22Rv1 (cell line): Measurements from ENCODE around the gene ZNF57.

ENCODE experiments used
- ZFX ChIP-seq: fragments of 450-650 bp; IDR thresholded peaks from 2 replicates; pipeline ENCODE4 v1.6.1; 2017; ENCODE audit warnings: antibody characterized with exemption, borderline replicate concordance
- TF ChIP-seq, protein P1 (sequence below): fragments of 450-650 bp; IDR thresholded peaks from 2 replicates; pipeline ENCODE4 v1.5.1; 2017; ENCODE audit warnings: mild to moderate bottlenecking

DNA sequence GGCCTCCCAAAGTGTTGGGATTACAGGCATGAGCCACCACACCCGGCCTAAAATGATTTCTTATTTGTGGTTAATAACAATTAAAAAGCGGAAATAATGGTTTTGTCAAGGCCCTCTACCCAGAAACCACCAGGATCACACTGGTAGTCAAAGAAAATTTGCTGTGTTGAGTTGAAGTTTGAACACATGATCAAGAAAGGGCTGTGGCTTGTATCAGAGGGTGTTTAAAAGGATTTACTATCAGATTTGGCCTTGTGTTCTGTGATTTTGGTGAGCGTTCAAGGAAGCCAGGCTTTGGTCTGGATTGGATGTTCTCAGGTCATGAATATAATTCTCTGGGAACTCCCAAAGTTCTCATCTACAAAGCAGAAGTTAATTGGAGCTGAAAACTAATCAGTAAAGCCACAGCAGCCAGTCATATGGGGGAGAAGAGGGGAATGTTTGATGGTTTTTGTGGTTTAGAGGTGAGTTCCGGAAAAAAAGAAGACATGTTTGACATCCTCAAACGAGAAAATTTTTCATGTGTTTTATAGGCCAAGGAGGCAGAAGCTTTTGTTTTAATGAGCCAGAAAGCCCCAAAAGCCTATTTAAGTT is 44.2 kb upstream of the ZNF57 start:
- TF ChIP-seq, protein P1, sequence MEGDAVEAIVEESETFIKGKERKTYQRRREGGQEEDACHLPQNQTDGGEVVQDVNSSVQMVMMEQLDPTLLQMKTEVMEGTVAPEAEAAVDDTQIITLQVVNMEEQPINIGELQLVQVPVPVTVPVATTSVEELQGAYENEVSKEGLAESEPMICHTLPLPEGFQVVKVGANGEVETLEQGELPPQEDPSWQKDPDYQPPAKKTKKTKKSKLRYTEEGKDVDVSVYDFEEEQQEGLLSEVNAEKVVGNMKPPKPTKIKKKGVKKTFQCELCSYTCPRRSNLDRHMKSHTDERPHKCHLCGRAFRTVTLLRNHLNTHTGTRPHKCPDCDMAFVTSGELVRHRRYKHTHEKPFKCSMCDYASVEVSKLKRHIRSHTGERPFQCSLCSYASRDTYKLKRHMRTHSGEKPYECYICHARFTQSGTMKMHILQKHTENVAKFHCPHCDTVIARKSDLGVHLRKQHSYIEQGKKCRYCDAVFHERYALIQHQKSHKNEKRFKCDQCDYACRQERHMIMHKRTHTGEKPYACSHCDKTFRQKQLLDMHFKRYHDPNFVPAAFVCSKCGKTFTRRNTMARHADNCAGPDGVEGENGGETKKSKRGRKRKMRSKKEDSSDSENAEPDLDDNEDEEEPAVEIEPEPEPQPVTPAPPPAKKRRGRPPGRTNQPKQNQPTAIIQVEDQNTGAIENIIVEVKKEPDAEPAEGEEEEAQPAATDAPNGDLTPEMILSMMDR: no peak
- no peak for TF ChIP-seq ZFX
